CD14-positive monocyte (primary cell): ENCODE measurements around the gene TBL1XR1. TPM values are rescaled to one million over a fixed set of nuclear protein-coding genes. Genes with fewer than 3 reads are reported as not detected.

Source experiments
- DNase-seq, 3 donors: peaks; one replicate each; pipeline ENCODE4 v3.0.0-alpha.2; 2011 to 2022
- H2AFZ ChIP-seq: 2 replicates; pipeline ENCODE4 v1.6.0; 2012; ENCODE audit warnings: mild to moderate bottlenecking, low read depth, low read length, inconsistent platforms; ENCODE audit not compliant: insufficient read depth, poor library complexity, severe bottlenecking
- H3K27ac ChIP-seq, 2 donors: 1 replicate in 1 of 2; 2 replicates in 1 of 2; pipeline ENCODE4 v1.5.1; 2012 to 2013; ENCODE audit warnings: low read length in 2 of 2, control low read depth in 1 of 2, inconsistent platforms in 1 of 2, low read depth in 1 of 2, mild to moderate bottlenecking in 1 of 2
- H3K27me3 ChIP-seq, 2 donors: one replicate each; pipeline versions ENCODE4 v1.6.0 to v1.6.1; 2011 to 2013; ENCODE audit warnings: low read length in 2 of 2; ENCODE audit not compliant: control insufficient read depth in 2 of 2, insufficient read depth in 2 of 2
- H3K36me3 ChIP-seq, 2 donors: replicated peaks in 1 of 2; 1 replicate in 1 of 2; 2 replicates in 1 of 2; pipeline versions ENCODE4 v1.5.1 to v1.6.1; 2012 to 2013; ENCODE audit warnings: low read length in 2 of 2, control low read depth in 1 of 2, inconsistent platforms in 1 of 2, mild to moderate bottlenecking in 1 of 2; ENCODE audit not compliant: insufficient read depth in 2 of 2, control insufficient read depth in 1 of 2
- H3K4me1 ChIP-seq, 2 donors: 1 replicate in 1 of 2; 2 replicates in 1 of 2; pipeline versions ENCODE4 v1.5.1 to v1.6.1; 2012 to 2013; ENCODE audit warnings: low read length in 2 of 2, control low read depth in 1 of 2, inconsistent platforms in 1 of 2, mild to moderate bottlenecking in 1 of 2, moderate library complexity in 1 of 2; ENCODE audit not compliant: insufficient read depth in 2 of 2, control insufficient read depth in 1 of 2
- H3K4me2 ChIP-seq: replicated peaks from 2 replicates; pipeline ENCODE3; 2012; ENCODE audit warnings: low read length, moderate library complexity, mild to moderate bottlenecking; ENCODE audit not compliant: poor library complexity, severe bottlenecking; ENCODE audit errors: extremely low read depth
- H3K4me3 ChIP-seq, 3 experiments: fragments of 200-600 bp in 1 of 3; sonication (generic) in 1 of 3; replicated peaks in 1 of 3; 1 replicate in 2 of 3; 2 replicates in 1 of 3; pipeline ENCODE4 v1.5.1; 2011 to 2013; ENCODE audit warnings: low read length in 3 of 3, mild to moderate bottlenecking in 3 of 3, control low read depth in 2 of 3, low read depth in 2 of 3, inconsistent platforms in 1 of 3, moderate library complexity in 1 of 3
- H3K79me2 ChIP-seq: 2 replicates; pipeline ENCODE4 v1.6.0; 2012; ENCODE audit warnings: mild to moderate bottlenecking, control low read depth, inconsistent platforms, low read length, moderate library complexity; ENCODE audit not compliant: insufficient read depth
- H3K9ac ChIP-seq: 2 replicates; pipeline ENCODE4 v1.6.0; 2017; ENCODE audit warnings: low read length, mild to moderate bottlenecking; ENCODE audit not compliant: insufficient read depth, poor library complexity, severe bottlenecking
- H3K9me3 ChIP-seq, 2 donors: replicated peaks in 1 of 2; 1 replicate in 1 of 2; 2 replicates in 1 of 2; pipeline versions ENCODE4 v1.5.1 to v1.6.1; 2012 to 2013; ENCODE audit warnings: low read length in 2 of 2, control low read depth in 1 of 2; ENCODE audit not compliant: control insufficient read depth in 1 of 2, insufficient read depth in 1 of 2
- H4K20me1 ChIP-seq: 2 replicates; pipeline ENCODE4 v1.6.0; 2012; ENCODE audit warnings: mild to moderate bottlenecking, low read length, control low read depth, moderate library complexity; ENCODE audit not compliant: insufficient read depth
- H3K27ac Mint-ChIP-seq, 7 donors: one replicate each; pipeline ENCODE4 v1.8.0; 2020; ENCODE audit warnings: mild to moderate bottlenecking in 7 of 7, mixed read lengths in 7 of 7, moderate library complexity in 6 of 7, inconsistent platforms in 2 of 7
- H3K27me3 Mint-ChIP-seq, 3 donors: one replicate each; pipeline ENCODE4 v1.8.0; 2021 to 2022; ENCODE audit warnings: low read depth in 3 of 3, mild to moderate bottlenecking in 3 of 3, mixed read lengths in 3 of 3, moderate library complexity in 3 of 3, inconsistent platforms in 1 of 3
- H3K36me3 Mint-ChIP-seq, 2 donors: one replicate each; pipeline ENCODE4 v1.8.0; 2020; ENCODE audit warnings: mixed read lengths in 2 of 2, inconsistent platforms in 1 of 2, mild to moderate bottlenecking in 1 of 2
- H3K4me1 Mint-ChIP-seq: one replicate; pipeline ENCODE4 v1.8.0; 2020; ENCODE audit warnings: mild to moderate bottlenecking, mixed read lengths
- H3K4me3 Mint-ChIP-seq, 2 donors: one replicate each; pipeline ENCODE4 v1.8.0; 2020; ENCODE audit warnings: mild to moderate bottlenecking in 2 of 2, mixed read lengths in 2 of 2, moderate library complexity in 1 of 2
- H3K9me3 Mint-ChIP-seq, 7 donors: one replicate each; pipeline ENCODE4 v1.8.0; 2020 to 2022; ENCODE audit warnings: mixed read lengths in 7 of 7, mild to moderate bottlenecking in 6 of 7, moderate library complexity in 6 of 7, inconsistent platforms in 2 of 7
- CTCF ChIP-seq: fragments of 200-600 bp; IDR thresholded peaks from one replicate; pipeline ENCODE4 v1.8.0; 2022; ENCODE audit warnings: antibody characterized with exemption, mild to moderate bottlenecking
- WGBS: methylation state at CpG from one replicate; pipeline ENCODE4 v1.1.5; 2013; ENCODE audit warnings: missing lambda C conversion rate; ENCODE audit not compliant: insufficient coverage; 5-methylcytosine and 5-hydroxymethylcytosine counted together
- intact Hi-C, 2 donors: fragments of 100-400 bp; cut with micrococcal nuclease; formaldehyde crosslinking; loops; one replicate each; pipeline versions ENCODE4 v1.15.0 to v1.15.1; 2023
- polyA plus RNA-seq, 3 donors: library from polyadenylated mRNA; depleted of rRNA in 1 of 3; unstranded in 2 of 3; stranded (reverse) in 1 of 3; fragments of 300-500 nt in 2 of 3; fragments of >200 nt in 1 of 3; fragmentation: Illumina TruSeq in 2 of 3; gene quantifications; 1 replicate in 2 of 3; 2 replicates in 1 of 3; pipeline ENCODE4 v1.2.3, GENCODE V29; 2012 to 2021

The TBL1XR1 gene
- polyA plus RNA-seq, 3 donors: 10.2 to 20.4 (median 18.3) TPM

GRCh38 chr3:177230641-177231040 is 33.4 kb upstream of the TBL1XR1 start:
- H4K20me1 ChIP-seq: no peaks in the 10 kb centered on the region

GRCh38 chr3:177229791-177230190 is 32.5 kb upstream of the TBL1XR1 start:
- Mint-ChIP-seq H3K9me3 (peaks cover 4 to 10% (median 7%) of the 10 kb centered on the region in 7 donors), H3K36me3 (no peaks in the 10 kb centered on the region), H3K4me3 (no peak overlapping the region), H3K27ac (no peak overlapping the region), H3K4me1 (peaks cover 8% of the 10 kb centered on the region), H3K27me3 (peaks cover 0 to 1% (median 0%) of the 10 kb centered on the region in 3 donors)
- H3K79me2 ChIP-seq: no peaks in the 10 kb centered on the region
- H3K27me3 ChIP-seq: no peaks in the 10 kb centered on the region
- no peak for DNase-seq
- no peaks in the 10 kb centered on the region for H4K20me1 ChIP-seq
- no peak for TF ChIP-seq CTCF
- intact Hi-C loops: no loop called here
- H3K4me1 ChIP-seq: peaks cover 3 to 7% of the 10 kb centered on the region in 2 donors
- H2AFZ ChIP-seq: no peak overlapping the region
- H3K4me2 ChIP-seq: no peak overlapping the region
- H3K36me3 ChIP-seq: no peaks in the 10 kb centered on the region
- H3K9ac ChIP-seq: no peak overlapping the region
- no peak overlapping the region for H3K4me3 ChIP-seq
- peaks cover 0 to 3% of the 10 kb centered on the region in 2 donors for H3K9me3 ChIP-seq
- H3K27ac ChIP-seq: no peak overlapping the region
- WGBS: no CpG with 5 or more reads among the region's 1 CpG

More at GRCh38 chr3:177230641-177231040, 33.4 kb upstream of the TBL1XR1 start:
- no peaks in the 10 kb centered on the region for H3K36me3 ChIP-seq
- no peak overlapping the region for H3K27ac ChIP-seq
- intact Hi-C loops: no loop called here
- Mint-ChIP-seq H3K4me3 (no peak overlapping the region), H3K27me3 (peaks cover 0 to 1% (median 0%) of the 10 kb centered on the region in 3 donors), H3K9me3 (peaks cover 4 to 10% (median 6%) of the 10 kb centered on the region in 7 donors), H3K36me3 (no peaks in the 10 kb centered on the region), H3K27ac (peak overlapping the region in 2 of 7 donors; percentile 2 to 75), H3K4me1 (peaks cover 8% of the 10 kb centered on the region)
- 100% methylated on average over 3 of the region's 6 CpGs for WGBS
- H3K79me2 ChIP-seq: no peaks in the 10 kb centered on the region
- no peak for DNase-seq
- no peak overlapping the region for H3K4me3 ChIP-seq
- H3K4me2 ChIP-seq: no peak overlapping the region
- peaks cover 0 to 3% of the 10 kb centered on the region in 2 donors for H3K9me3 ChIP-seq
- H3K27me3 ChIP-seq: no peaks in the 10 kb centered on the region
- peaks cover 3 to 6% of the 10 kb centered on the region in 2 donors for H3K4me1 ChIP-seq
- no peak overlapping the region for H2AFZ ChIP-seq
- no peak for TF ChIP-seq CTCF
- H3K9ac ChIP-seq: no peak overlapping the region
